H9 (cell line): ENCODE measurements around the gene LTV1. TPM values are rescaled to one million over a fixed set of nuclear protein-coding genes. Genes with fewer than 3 reads are reported as not detected.
"Not testable (repeated sequence)": the region's sequence is repeated elsewhere in the genome, so short reads cannot be mapped to it uniquely, and the experiment has no call there.

Experiments used
- DNase-seq: peaks from one replicate; pipeline ENCODE4 v3.0.0-alpha.2; 2017
- H2AFZ ChIP-seq: one replicate; pipeline ENCODE4 v1.6.1; 2013; ENCODE audit warnings: mild to moderate bottlenecking, low read length, control low read depth, moderate library complexity
- H2AK5ac ChIP-seq: 2 replicates; pipeline ENCODE4 v1.6.1; 2013; ENCODE audit warnings: low read length, control low read depth, mixed read lengths; ENCODE audit not compliant: insufficient read length
- H2BK120ac ChIP-seq: one replicate; pipeline ENCODE4 v1.6.1; 2013; ENCODE audit warnings: low read depth, mild to moderate bottlenecking, low read length, control low read depth, inconsistent platforms; ENCODE audit not compliant: poor library complexity, severe bottlenecking
- H2BK12ac ChIP-seq: 2 replicates; pipeline ENCODE4 v1.6.1; 2013; ENCODE audit warnings: low read length, control low read depth, mixed read lengths, low read depth; ENCODE audit not compliant: insufficient read length
- H2BK15ac ChIP-seq: 2 replicates; pipeline ENCODE4 v1.6.1; 2013; ENCODE audit warnings: low read depth, low read length, control low read depth
- H2BK20ac ChIP-seq: one replicate; pipeline ENCODE4 v1.6.1; 2013; ENCODE audit warnings: low read depth, mild to moderate bottlenecking, low read length, control low read depth, inconsistent platforms; ENCODE audit not compliant: poor library complexity, severe bottlenecking
- H2BK5ac ChIP-seq: 2 replicates; pipeline ENCODE4 v1.6.1; 2013; ENCODE audit warnings: low read length, control low read depth, mixed read lengths; ENCODE audit not compliant: insufficient read length
- H3K14ac ChIP-seq: 2 replicates; pipeline ENCODE4 v1.6.1; 2013; ENCODE audit warnings: low read length, control low read depth; ENCODE audit not compliant: insufficient read depth
- H3K18ac ChIP-seq: 2 replicates; pipeline ENCODE4 v1.6.1; 2013; ENCODE audit warnings: low read depth, mild to moderate bottlenecking, mixed read lengths, low read length, control low read depth; ENCODE audit not compliant: insufficient read length
- H3K23ac ChIP-seq: 2 replicates; pipeline ENCODE4 v1.6.1; 2013; ENCODE audit warnings: low read length, control low read depth, mixed read lengths, low read depth; ENCODE audit not compliant: insufficient read length
- H3K23me2 ChIP-seq: 2 replicates; pipeline ENCODE4 v1.6.1; 2013; ENCODE audit warnings: low read depth, mild to moderate bottlenecking, mixed read lengths, low read length, control low read depth; ENCODE audit not compliant: insufficient read length, poor library complexity, severe bottlenecking
- H3K27ac ChIP-seq: 2 replicates; pipeline ENCODE4 v1.5.1; 2013; ENCODE audit warnings: low read length, control low read depth, mixed read lengths, low read depth; ENCODE audit not compliant: insufficient read length
- H3K27me3 ChIP-seq: 2 replicates; pipeline ENCODE4 v1.6.1; 2013; ENCODE audit warnings: low read length, control low read depth, inconsistent platforms; ENCODE audit not compliant: insufficient read depth
- H3K4ac ChIP-seq: 2 replicates; pipeline ENCODE4 v1.6.1; 2013; ENCODE audit warnings: low read depth, mild to moderate bottlenecking, control low read depth, inconsistent platforms, low read length, moderate library complexity
- H3K4me1 ChIP-seq: 2 replicates; pipeline ENCODE4 v1.6.1; 2013; ENCODE audit warnings: low read length, control low read depth, inconsistent platforms; ENCODE audit not compliant: insufficient read depth
- H3K4me2 ChIP-seq: 2 replicates; pipeline ENCODE4 v1.6.1; 2013; ENCODE audit warnings: low read length, control low read depth, mixed read lengths; ENCODE audit not compliant: insufficient read length, insufficient read depth
- H3K56ac ChIP-seq: 2 replicates; pipeline ENCODE4 v1.6.1; 2013; ENCODE audit warnings: low read depth, mild to moderate bottlenecking, mixed read lengths, low read length, control low read depth; ENCODE audit not compliant: insufficient read length
- H3K79me1 ChIP-seq: 2 replicates; pipeline ENCODE4 v1.6.1; 2013; ENCODE audit warnings: low read depth, mild to moderate bottlenecking, moderate library complexity, low read length, control low read depth, inconsistent platforms; ENCODE audit not compliant: insufficient read depth, poor library complexity, severe bottlenecking
- H3K79me2 ChIP-seq: 2 replicates; pipeline ENCODE4 v1.6.1; 2013; ENCODE audit warnings: low read length, control low read depth, inconsistent platforms; ENCODE audit not compliant: insufficient read depth
- H3K9ac ChIP-seq: 2 replicates; pipeline ENCODE4 v1.6.1; 2013; ENCODE audit warnings: low read length, control low read depth, mixed read lengths; ENCODE audit not compliant: insufficient read length; ENCODE audit errors: extremely low read depth
- H3K9me3 ChIP-seq: one replicate; pipeline ENCODE4 v1.6.1; 2013; ENCODE audit warnings: low read depth, low read length, inconsistent platforms; ENCODE audit not compliant: control insufficient read depth
- H3T11ph ChIP-seq: one replicate; pipeline ENCODE4 v1.6.1; 2013; ENCODE audit warnings: mild to moderate bottlenecking, low read length, control low read depth, inconsistent platforms
- H4K20me1 ChIP-seq: one replicate; pipeline ENCODE4 v1.6.1; 2013; ENCODE audit not compliant: control insufficient read depth, insufficient read length, insufficient read depth
- H4K5ac ChIP-seq: 2 replicates; pipeline ENCODE4 v1.6.1; 2013; ENCODE audit warnings: low read depth, mild to moderate bottlenecking, mixed read lengths, low read length, control low read depth; ENCODE audit not compliant: insufficient read length
- H4K8ac ChIP-seq: replicated peaks from 2 replicates; pipeline ENCODE4 v1.6.1; 2013; ENCODE audit warnings: low read length, control low read depth, mixed read lengths, low read depth; ENCODE audit not compliant: insufficient read length
- H4K91ac ChIP-seq: 2 replicates; pipeline ENCODE4 v1.6.1; 2013; ENCODE audit warnings: low read depth, mild to moderate bottlenecking, moderate library complexity, mixed read lengths, low read length, control low read depth; ENCODE audit not compliant: insufficient read length
- H3K27ac Mint-ChIP-seq, 3 experiments: 2 replicates in 2 of 3; 3 replicates in 1 of 3; pipeline ENCODE4 v1.8.0; 2020 to 2021; ENCODE audit warnings: mixed read lengths in 3 of 3, mild to moderate bottlenecking in 1 of 3, moderate library complexity in 1 of 3
- H3K27me3 Mint-ChIP-seq: 2 replicates; pipeline ENCODE4 v1.8.0; 2021; ENCODE audit warnings: low read depth, mild to moderate bottlenecking, moderate library complexity, mixed read lengths
- H3K36me3 Mint-ChIP-seq, 3 experiments: 2 replicates in 2 of 3; 3 replicates in 1 of 3; pipeline ENCODE4 v1.8.0; 2020 to 2021; ENCODE audit warnings: low read depth in 3 of 3, mixed read lengths in 3 of 3; ENCODE audit not compliant: insufficient read depth in 1 of 3
- H3K4me1 Mint-ChIP-seq, 2 experiments: 2 replicates each; pipeline ENCODE4 v1.8.0; 2020; ENCODE audit warnings: mixed read lengths in 2 of 2
- H3K4me3 Mint-ChIP-seq, 2 experiments: 2 replicates in 1 of 2; 3 replicates in 1 of 2; pipeline ENCODE4 v1.8.0; 2020 to 2021; ENCODE audit warnings: mild to moderate bottlenecking in 2 of 2, mixed read lengths in 2 of 2, moderate library complexity in 1 of 2
- H3K9me3 Mint-ChIP-seq, 2 experiments: 2 replicates in 1 of 2; 3 replicates in 1 of 2; pipeline ENCODE4 v1.8.0; 2020; ENCODE audit warnings: mild to moderate bottlenecking in 2 of 2, mixed read lengths in 2 of 2, moderate library complexity in 1 of 2
- WGBS: extraction: QIAGEN DNeasy Blood & Tissue Kit; methylation state at CpG from one replicate; pipeline ENCODE4 v1.1.7; 2013; ENCODE audit warnings: missing lambda C conversion rate, low lambda C conversion rate, mixed read lengths; ENCODE audit not compliant: insufficient read length; ENCODE audit errors: extremely low coverage; 5-methylcytosine and 5-hydroxymethylcytosine counted together
- total RNA-seq: library from RNA; stranded (reverse); gene quantifications from 2 replicates; pipeline ENCODE4 v1.2.1, GENCODE V29; 2021
- TF ChIP-seq, protein P1 (sequence below): fragments of 200-600 bp; sonication (generic); conservative IDR thresholded peaks from 3 replicates; pipeline ENCODE4 v1.8.0; 2021; ENCODE audit warnings: antibody characterized with exemption, mild to moderate bottlenecking

Gene LTV1
- total RNA-seq, 1 experiment from 2014 or later, result 62.9 TPM

DNA sequence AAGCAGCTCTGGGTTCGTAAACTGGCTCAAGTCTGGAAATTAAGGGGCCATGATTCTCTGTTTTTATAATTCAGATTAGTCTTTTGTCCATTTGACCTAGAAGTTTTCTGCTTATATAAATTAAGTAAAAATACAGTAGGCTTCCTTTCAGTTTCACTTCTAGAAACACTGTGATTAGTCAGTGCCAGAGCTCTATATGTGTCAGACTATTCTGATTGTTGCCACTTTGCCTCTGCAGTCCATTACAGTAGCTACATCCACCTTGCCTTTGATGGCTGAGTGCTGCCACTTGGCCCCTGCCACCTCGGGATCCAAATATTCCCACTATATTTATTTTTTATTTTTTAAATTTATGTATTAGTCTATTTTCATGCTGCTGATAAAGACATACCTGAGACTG is 29.1 kb downstream of the LTV1 start:
- TF ChIP-seq, protein P1, sequence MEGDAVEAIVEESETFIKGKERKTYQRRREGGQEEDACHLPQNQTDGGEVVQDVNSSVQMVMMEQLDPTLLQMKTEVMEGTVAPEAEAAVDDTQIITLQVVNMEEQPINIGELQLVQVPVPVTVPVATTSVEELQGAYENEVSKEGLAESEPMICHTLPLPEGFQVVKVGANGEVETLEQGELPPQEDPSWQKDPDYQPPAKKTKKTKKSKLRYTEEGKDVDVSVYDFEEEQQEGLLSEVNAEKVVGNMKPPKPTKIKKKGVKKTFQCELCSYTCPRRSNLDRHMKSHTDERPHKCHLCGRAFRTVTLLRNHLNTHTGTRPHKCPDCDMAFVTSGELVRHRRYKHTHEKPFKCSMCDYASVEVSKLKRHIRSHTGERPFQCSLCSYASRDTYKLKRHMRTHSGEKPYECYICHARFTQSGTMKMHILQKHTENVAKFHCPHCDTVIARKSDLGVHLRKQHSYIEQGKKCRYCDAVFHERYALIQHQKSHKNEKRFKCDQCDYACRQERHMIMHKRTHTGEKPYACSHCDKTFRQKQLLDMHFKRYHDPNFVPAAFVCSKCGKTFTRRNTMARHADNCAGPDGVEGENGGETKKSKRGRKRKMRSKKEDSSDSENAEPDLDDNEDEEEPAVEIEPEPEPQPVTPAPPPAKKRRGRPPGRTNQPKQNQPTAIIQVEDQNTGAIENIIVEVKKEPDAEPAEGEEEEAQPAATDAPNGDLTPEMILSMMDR, result no peak
- no peak overlapping the region for H3K27ac Mint-ChIP-seq
- H3K4me1 ChIP-seq, result no peaks in the 10 kb centered on the region
- no peak overlapping the region for H3T11ph ChIP-seq
- peaks cover 3 to 12% (median 6%) of the 10 kb centered on the region in 3 experiments; a peak in 5 of 7 replicates for H3K36me3 Mint-ChIP-seq
- H3K4me3 Mint-ChIP-seq, result no peak overlapping the region
- H2AFZ ChIP-seq, result no peak overlapping the region
- no peak overlapping the region for H3K9ac ChIP-seq
- no peaks in the 10 kb centered on the region for H3K79me1 ChIP-seq
- no peak overlapping the region for H2BK15ac ChIP-seq
- H2BK120ac ChIP-seq, result no peak overlapping the region
- no peak overlapping the region for H3K4ac ChIP-seq
- no peaks in the 10 kb centered on the region for H3K9me3 ChIP-seq
- no peaks in the 10 kb centered on the region for H3K4me1 Mint-ChIP-seq
- H3K56ac ChIP-seq, result no peak overlapping the region
- no peak overlapping the region for H2BK20ac ChIP-seq
- no peak overlapping the region for H4K8ac ChIP-seq
- H2BK5ac ChIP-seq, result no peak overlapping the region
- H4K5ac ChIP-seq, result no peak overlapping the region
- no peak overlapping the region for H3K23ac ChIP-seq
- H2AK5ac ChIP-seq, result no peak overlapping the region
- H3K27me3 ChIP-seq, result no peaks in the 10 kb centered on the region
- no CpG with 5 or more reads among the region's 2 CpGs for WGBS
- no peak for DNase-seq
- H3K18ac ChIP-seq, result no peak overlapping the region
- no peak overlapping the region for H4K91ac ChIP-seq
- no peaks in the 10 kb centered on the region for H4K20me1 ChIP-seq
- H2BK12ac ChIP-seq, result no peak overlapping the region
- no peak overlapping the region for H3K27ac ChIP-seq
- H3K79me2 ChIP-seq, result no peaks in the 10 kb centered on the region
- H3K4me2 ChIP-seq, result no peak overlapping the region
- peaks cover 3% of the 10 kb centered on the region for H3K23me2 ChIP-seq
- H3K14ac ChIP-seq, result no peak overlapping the region
- no peaks in the 10 kb centered on the region; the same call in 1 of the 2 replicates for H3K27me3 Mint-ChIP-seq
- H3K9me3 Mint-ChIP-seq, result peaks cover 15 to 26% of the 10 kb centered on the region in 2 experiments

DNA sequence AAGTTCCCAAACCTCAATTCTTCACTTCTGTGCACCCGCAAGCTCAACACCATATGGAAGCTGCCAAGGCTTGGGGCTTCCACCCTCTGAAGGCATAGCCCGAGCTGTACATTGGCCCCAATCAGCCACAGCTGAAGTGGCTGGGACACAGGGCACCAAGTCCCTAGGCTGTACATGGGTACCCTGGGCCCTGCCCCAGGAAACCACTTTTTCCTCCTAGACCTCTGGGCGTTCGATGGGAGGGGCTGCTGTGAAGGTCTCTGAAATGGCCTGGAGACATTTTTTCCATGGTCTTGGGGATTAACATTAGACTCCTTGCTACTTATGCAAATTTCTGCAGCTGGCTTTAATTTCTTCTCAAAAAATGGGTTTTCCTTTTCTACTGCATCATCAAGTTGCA is 30.5 kb downstream of the LTV1 start:
- H2BK15ac ChIP-seq, H3K4me1 ChIP-seq, H3K14ac ChIP-seq, H3K9me3 ChIP-seq, H3K27ac ChIP-seq, DNase-seq, H2AK5ac ChIP-seq, H3K27me3 ChIP-seq, H3K4me1 Mint-ChIP-seq, H2BK120ac ChIP-seq, H3K18ac ChIP-seq, H3K23me2 ChIP-seq, H3K4ac ChIP-seq, H3K9ac ChIP-seq, H3K27me3 Mint-ChIP-seq, H2BK20ac ChIP-seq, H3T11ph ChIP-seq, H3K79me1 ChIP-seq, H4K91ac ChIP-seq, H2BK12ac ChIP-seq, H2BK5ac ChIP-seq, H3K27ac Mint-ChIP-seq, H4K8ac ChIP-seq, H2AFZ ChIP-seq, H3K4me2 ChIP-seq, H3K4me3 Mint-ChIP-seq, H3K79me2 ChIP-seq, H3K23ac ChIP-seq, H4K5ac ChIP-seq, H4K20me1 ChIP-seq, H3K56ac ChIP-seq: not testable (repeated sequence)
- peaks cover 3 to 12% (median 8%) of the 10 kb centered on the region in 3 experiments; a peak in 6 of 7 replicates for H3K36me3 Mint-ChIP-seq
- peaks cover 15 to 30% of the 10 kb centered on the region in 2 experiments for H3K9me3 Mint-ChIP-seq
- WGBS, result no CpG with 5 or more reads among the region's 4 CpGs
